Panc1 (cell line): ENCODE results near the gene BMP7. TPM values are rescaled to one million over a fixed set of nuclear protein-coding genes. Genes with fewer than 3 reads are reported as not detected.

Experiments used
- ATAC-seq: fragments of 200-7000 bp; cut with Tn5 transposase; 2 replicates; pipeline ENCODE4 v1.9.1; 2020; ENCODE audit warnings: mild to moderate bottlenecking, moderate library complexity
- BruUV-seq: library from RNA; stranded (reverse); fragments of 400-500 nt; replicated peaks from 2 replicates; lab custom pipeline; 2021; lab: Mats Ljungman, UMichigan
- CTCF ChIA-PET: fragments of 300-600 bp; sonication (Branson Sonifier 250); formaldehyde crosslinking; loops from one replicate; lab custom pipeline; 2022; ENCODE audit warnings: antibody characterized with exemption; lab: Charles Lee
- POLR2A ChIA-PET: fragments of 300-600 bp; sonication (Branson Sonifier 250); formaldehyde crosslinking; loops from one replicate; lab custom pipeline; 2022; ENCODE audit warnings: antibody characterized with exemption; lab: Charles Lee
- DNase-seq: peaks from one replicate; pipeline ENCODE4 v3.0.0-alpha.2; 2010; ENCODE audit warnings: low read depth, low spot score
- H3K27ac ChIP-seq: 2 replicates; pipeline ENCODE4 v1.5.1; 2011; ENCODE audit warnings: mild to moderate bottlenecking, low read length, inconsistent platforms
- H3K27me3 ChIP-seq: fragments of 200-500 bp; sonication (Bioruptor generic); 2 replicates; pipeline ENCODE4 v1.6.0; 2014; ENCODE audit warnings: low read length, inconsistent platforms; ENCODE audit not compliant: control insufficient read depth, insufficient read depth
- H3K36me3 ChIP-seq: fragments of 200-500 bp; sonication (Bioruptor generic); 2 replicates; pipeline ENCODE4 v1.5.1; 2014; ENCODE audit warnings: inconsistent platforms, mild to moderate bottlenecking, low read length, moderate library complexity; ENCODE audit not compliant: control insufficient read depth, insufficient read depth
- H3K4me1 ChIP-seq: 2 replicates; pipeline ENCODE4 v1.5.1; 2011; ENCODE audit warnings: inconsistent platforms, mild to moderate bottlenecking, low read length, moderate library complexity; ENCODE audit not compliant: control insufficient read depth, insufficient read depth
- H3K4me3 ChIP-seq, 2 experiments: 2 replicates each; pipeline ENCODE4 v1.5.1; 2011 to 2012; ENCODE audit warnings: low read depth in 2 of 2, low read length in 2 of 2, mild to moderate bottlenecking in 2 of 2, inconsistent platforms in 1 of 2, moderate library complexity in 1 of 2
- H3K9me3 ChIP-seq: fragments of 200-500 bp; sonication (Bioruptor generic); 2 replicates; pipeline ENCODE4 v1.5.1; 2014; ENCODE audit warnings: low read depth, mild to moderate bottlenecking, inconsistent platforms, low read length, moderate library complexity; ENCODE audit not compliant: control insufficient read depth, insufficient read depth
- CTCF ChIP-seq: fragments of 450-650 bp; IDR thresholded peaks from 2 replicates; pipeline ENCODE4 v1.5.1; 2017; ENCODE audit warnings: mild to moderate bottlenecking
- POLR2AphosphoS5 ChIP-seq: IDR thresholded peaks from 2 replicates; pipeline ENCODE4 v1.6.1; 2012; ENCODE audit warnings: mild to moderate bottlenecking, low read depth, low read length, moderate library complexity
- SIN3A ChIP-seq: IDR thresholded peaks from 2 replicates; pipeline ENCODE4 v1.6.1; 2012; ENCODE audit warnings: low read depth, mild to moderate bottlenecking, low read length, moderate library complexity, borderline replicate concordance; ENCODE audit not compliant: insufficient read depth
- TCF7L2 ChIP-seq: IDR thresholded peaks from 2 replicates; pipeline ENCODE4 v1.6.1; 2011; ENCODE audit warnings: mild to moderate bottlenecking, low read depth, low read length, inconsistent platforms
- in situ Hi-C: cut with HindIII; loops from 2 replicates; pipeline ENCODE4 v1.10.0; 2016; ENCODE audit warnings: low sequenced_read_pairs, low pct_unique_long_range_greater_than_20kb
- intact Hi-C: fragments of 100-400 bp; cut with micrococcal nuclease; formaldehyde crosslinking; loops from one replicate; pipeline ENCODE4 v1.10.0; 2022; ENCODE audit not compliant: unreplicated experiment
- total RNA-seq: library from RNA; stranded (reverse); gene quantifications from one replicate; pipeline ENCODE4 v1.2.1, GENCODE V29; 2021; ENCODE audit not compliant: unreplicated experiment
- TF ChIP-seq, protein P1 (sequence below), 2 experiments: IDR thresholded peaks; 2 replicates each; pipeline ENCODE4 v1.6.1; 2011 to 2012; ENCODE audit warnings: low read depth in 2 of 2, control low read depth in 1 of 2, low read length in 1 of 2, mild to moderate bottlenecking in 1 of 2, moderate library complexity in 1 of 2; ENCODE audit not compliant: insufficient read depth in 1 of 2

Gene BMP7
- total RNA-seq, 1 experiment from 2014 or later = 11.5 TPM

- ChIA-PET CTCF (no interaction called here), POLR2A (interaction anchor here (0.5 kb wide), 2 partner anchors 33 to 1781 kb away, joined by 3 to 4 read pairs; no protein-coding TSS in a partner anchor)
- H3K9me3 ChIP-seq = no peaks in the 10 kb centered on the region
- H3K36me3 ChIP-seq = no peaks in the 10 kb centered on the region
- ATAC-seq = peak; percentile 51
- in situ Hi-C loops (no loop called here), intact Hi-C loops (no loop called here)
- H3K4me3 ChIP-seq = no peak overlapping the region
- no peak for DNase-seq
- no peak overlapping the region for H3K27ac ChIP-seq
- no peak for TF ChIP-seq SIN3A
- TF ChIP-seq TCF7L2 = no peak
- TF ChIP-seq POLR2AphosphoS5 = no peak
- TF ChIP-seq, protein P1, sequence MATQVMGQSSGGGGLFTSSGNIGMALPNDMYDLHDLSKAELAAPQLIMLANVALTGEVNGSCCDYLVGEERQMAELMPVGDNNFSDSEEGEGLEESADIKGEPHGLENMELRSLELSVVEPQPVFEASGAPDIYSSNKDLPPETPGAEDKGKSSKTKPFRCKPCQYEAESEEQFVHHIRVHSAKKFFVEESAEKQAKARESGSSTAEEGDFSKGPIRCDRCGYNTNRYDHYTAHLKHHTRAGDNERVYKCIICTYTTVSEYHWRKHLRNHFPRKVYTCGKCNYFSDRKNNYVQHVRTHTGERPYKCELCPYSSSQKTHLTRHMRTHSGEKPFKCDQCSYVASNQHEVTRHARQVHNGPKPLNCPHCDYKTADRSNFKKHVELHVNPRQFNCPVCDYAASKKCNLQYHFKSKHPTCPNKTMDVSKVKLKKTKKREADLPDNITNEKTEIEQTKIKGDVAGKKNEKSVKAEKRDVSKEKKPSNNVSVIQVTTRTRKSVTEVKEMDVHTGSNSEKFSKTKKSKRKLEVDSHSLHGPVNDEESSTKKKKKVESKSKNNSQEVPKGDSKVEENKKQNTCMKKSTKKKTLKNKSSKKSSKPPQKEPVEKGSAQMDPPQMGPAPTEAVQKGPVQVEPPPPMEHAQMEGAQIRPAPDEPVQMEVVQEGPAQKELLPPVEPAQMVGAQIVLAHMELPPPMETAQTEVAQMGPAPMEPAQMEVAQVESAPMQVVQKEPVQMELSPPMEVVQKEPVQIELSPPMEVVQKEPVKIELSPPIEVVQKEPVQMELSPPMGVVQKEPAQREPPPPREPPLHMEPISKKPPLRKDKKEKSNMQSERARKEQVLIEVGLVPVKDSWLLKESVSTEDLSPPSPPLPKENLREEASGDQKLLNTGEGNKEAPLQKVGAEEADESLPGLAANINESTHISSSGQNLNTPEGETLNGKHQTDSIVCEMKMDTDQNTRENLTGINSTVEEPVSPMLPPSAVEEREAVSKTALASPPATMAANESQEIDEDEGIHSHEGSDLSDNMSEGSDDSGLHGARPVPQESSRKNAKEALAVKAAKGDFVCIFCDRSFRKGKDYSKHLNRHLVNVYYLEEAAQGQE (IDR thresholded peaks at IDR 0.05; ENCODE audit: insufficient read depth in 1 of 2, low read depth in 2 of 2, low read length in 1 of 2) = no peak
- TF ChIP-seq CTCF = no peak
- H3K4me1 ChIP-seq = peaks cover 2% of the 10 kb centered on the region; the same call in 1 of the 2 replicates
- no peaks in the 10 kb centered on the region for H3K27me3 ChIP-seq
- BruUV-seq = no TSS peak
Measured at GRCh38 chr20:57251344-57251743, 15.1 kb downstream of the BMP7 start.

GRCh38 chr20:57250607-57251343 lies 15.7 kb downstream of the BMP7 start:
- no peaks in the 10 kb centered on the region for H3K27me3 ChIP-seq
- H3K9me3 ChIP-seq = no peaks in the 10 kb centered on the region
- in situ Hi-C loops = no loop called here
- BruUV-seq = no TSS peak
- peaks cover 2% of the 10 kb centered on the region; the same call in 1 of the 2 replicates for H3K4me1 ChIP-seq
- TF ChIP-seq POLR2AphosphoS5 (no peak), SIN3A (no peak), CTCF (no peak), TCF7L2 (no peak)
- TF ChIP-seq, protein P1 (IDR thresholded peaks at IDR 0.05; ENCODE audit: insufficient read depth in 1 of 2, low read depth in 2 of 2, low read length in 1 of 2) = no peak
- intact Hi-C loops = no loop called here
- no peaks in the 10 kb centered on the region for H3K36me3 ChIP-seq
- ChIA-PET CTCF (no interaction called here), POLR2A (interaction anchor here (0.5 kb wide), 1 partner anchor 33 kb away, joined by 3 read pairs; no protein-coding TSS in a partner anchor)
- H3K4me3 ChIP-seq = no peak overlapping the region
- H3K27ac ChIP-seq = no peak overlapping the region
- ATAC-seq = peak; percentile 53
- DNase-seq = no peak
